Psoas muscle (tissue), 8 donors: ENCODE data around the gene TTC9. TPM values are rescaled to one million over a fixed set of nuclear protein-coding genes. Genes with fewer than 3 reads are reported as not detected.

Experiments used
- ATAC-seq, 4 donors: fragments of 200-7000 bp; cut with Tn5 transposase; one replicate each; pipeline ENCODE4 v1.9.1; 2020; ENCODE audit warnings: moderate library complexity in 3 of 4, mild to moderate bottlenecking in 2 of 4
- DNase-seq, 2 donors: peaks; one replicate each; pipeline ENCODE4 v3.0.0-alpha.2; 2020
- H3K27ac ChIP-seq: fragments of 200-600 bp; one replicate; pipeline ENCODE4 v1.8.0; 2022
- H3K27me3 ChIP-seq, 3 donors: fragments of 200-600 bp in 1 of 3; one replicate each; pipeline versions ENCODE4 v1.6.1 to v1.8.0; 2013 to 2022; ENCODE audit warnings: low read length in 2 of 3, mild to moderate bottlenecking in 2 of 3, moderate library complexity in 1 of 3; ENCODE audit not compliant: insufficient read depth in 3 of 3
- H3K36me3 ChIP-seq, 2 donors: fragments of 200-600 bp in 1 of 2; one replicate each; pipeline versions ENCODE4 v1.6.1 to v1.8.0; 2013 to 2022; ENCODE audit warnings: low read depth in 1 of 2, mild to moderate bottlenecking in 1 of 2, moderate library complexity in 1 of 2; ENCODE audit not compliant: insufficient read depth in 1 of 2
- H3K4me1 ChIP-seq: fragments of 200-600 bp; one replicate; pipeline ENCODE4 v1.8.0; 2022
- H3K4me3 ChIP-seq: fragments of 200-600 bp; one replicate; pipeline ENCODE4 v1.8.0; 2022; ENCODE audit warnings: mild to moderate bottlenecking
- H3K9me3 ChIP-seq: fragments of 200-600 bp; one replicate; pipeline ENCODE4 v1.8.0; 2022
- WGBS, 3 donors: extraction: QIAGEN DNeasy Blood & Tissue Kit; methylation state at CpG; one replicate each; pipeline versions ENCODE4 v1.1.6 to v1.1.7; 2013; 5-methylcytosine and 5-hydroxymethylcytosine counted together
- intact Hi-C, 2 donors: fragments of 100-400 bp; cut with DNase I; formaldehyde crosslinking; loops; one replicate each; pipeline versions ENCODE4 v1.11.0 to v1.14.2; 2022
- long read RNA-seq, 2 donors: library from polyadenylated mRNA; unstranded; transcript quantifications; one replicate each; pipeline ENCODE4 v2.0.0, GENCODE V29; 2021
- polyA plus RNA-seq, 3 donors: library from polyadenylated mRNA; stranded (reverse); fragments of 200-250 nt; gene quantifications; one replicate each; pipeline ENCODE4 v1.2.3, GENCODE V29; 2013
- total RNA-seq, 4 donors: library from RNA; stranded (reverse); fragmentation: NEBNext Ultra II Directional in 2 of 4; extraction: Animal tissue kit (Norgen Biotek cat#: 25700) in 2 of 4; gene quantifications; one replicate each; pipeline versions ENCODE4 v1.2.1 to v1.2.4, GENCODE V29; 2021 to 2023
- TF ChIP-seq, protein P1 (sequence below): fragments of 200-600 bp; IDR thresholded peaks from one replicate; pipeline ENCODE4 v1.8.0; 2022; ENCODE audit warnings: antibody characterized with exemption
- donor health status: healthy with polysubstance abuse.
- donor health status: DM: no; HTN: no; CAD: no; lungs with moderate emphysema.
- donor health status: Bipolar disorder and iron deficiency.
- donor health status: healthy.
- donor health status: DM: yes; HTN: yes; CAD: no.
- donor health status: DM: no; HTN: no; CAD: no.
- donor health status: DM: no; HTN: no; CAD: no.
- donor health status: DM: yes; HTN: yes; CAD: no.

Gene TTC9
- total RNA-seq, result 10 to 100 TPM in 2 of 4 donors, 1 to 10 TPM in 2; 2.8 to 15.1 (median 8.7) TPM
- 1 to 10 TPM; 2.5 to 6.6 (median 5.4) TPM for polyA plus RNA-seq
- long read RNA-seq, donor 1, full-length matches to known transcripts, result 4 of 4 reads
- long read RNA-seq, donor 1, partial matches to known transcripts, result 0 of 4 reads
- long read RNA-seq, donor 1, other reads (novel, unspliced or antisense), result 0 of 4 reads
- long read RNA-seq, donor 2, full-length matches to known transcripts, result 30 of 33 reads
- long read RNA-seq, donor 2, partial matches to known transcripts, result 0 of 33 reads
- long read RNA-seq, donor 2, other reads (novel, unspliced or antisense), result 3 of 33 reads

DNA sequence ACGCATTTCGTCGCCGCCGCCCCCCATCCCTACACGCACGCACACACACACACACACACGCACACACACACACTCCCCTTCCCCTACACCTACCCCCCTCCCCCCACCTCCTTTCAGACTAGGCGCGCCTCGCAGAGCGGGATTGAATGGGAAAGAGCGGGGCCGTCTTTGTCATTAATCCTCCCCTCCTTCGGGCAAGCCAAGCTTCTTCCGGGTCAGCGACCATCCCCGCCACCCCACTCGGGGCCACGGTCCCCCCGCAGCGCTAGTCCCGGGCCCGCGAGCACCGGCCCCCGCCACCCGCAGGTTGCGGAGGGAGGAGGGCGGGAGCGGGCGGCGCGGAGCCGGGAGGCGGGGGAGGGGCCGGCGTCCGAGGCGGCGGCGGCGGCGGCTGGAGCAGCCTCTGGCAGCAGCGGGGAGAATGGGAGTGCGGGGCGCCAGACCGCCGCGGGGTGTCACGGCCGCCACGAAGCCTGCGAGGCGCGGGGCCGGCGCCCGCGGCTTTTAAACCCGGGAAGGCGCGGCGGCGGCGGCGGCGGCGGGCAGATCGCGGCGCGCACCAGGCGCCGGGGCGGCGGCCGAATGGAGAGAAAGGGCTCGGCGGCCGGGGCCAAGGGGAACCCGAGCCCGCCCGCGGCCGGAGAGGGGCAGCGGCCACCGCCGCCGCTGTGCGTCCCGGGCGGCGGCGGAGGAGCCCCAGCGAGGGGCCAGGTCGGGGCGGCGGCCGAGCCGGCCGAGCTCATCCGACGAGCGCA lies at the start of gene TTC9:
Gene TTC9 (plus strand): TSS at position 369 of the 755 bp plus-strand sequence. CDS start 214 bp downstream, at position 583.
- ATAC-seq (peak; percentile 68 to 86 (median 73)), DNase-seq (peak; percentile 41 to 74)
- H3K4me3 ChIP-seq, result peak within 1 kb of the TSS; percentile 80
- peaks cover 0 to 53% (median 2%) of the 10 kb centered on the region in 3 donors for H3K27me3 ChIP-seq
- TF ChIP-seq, protein P1, sequence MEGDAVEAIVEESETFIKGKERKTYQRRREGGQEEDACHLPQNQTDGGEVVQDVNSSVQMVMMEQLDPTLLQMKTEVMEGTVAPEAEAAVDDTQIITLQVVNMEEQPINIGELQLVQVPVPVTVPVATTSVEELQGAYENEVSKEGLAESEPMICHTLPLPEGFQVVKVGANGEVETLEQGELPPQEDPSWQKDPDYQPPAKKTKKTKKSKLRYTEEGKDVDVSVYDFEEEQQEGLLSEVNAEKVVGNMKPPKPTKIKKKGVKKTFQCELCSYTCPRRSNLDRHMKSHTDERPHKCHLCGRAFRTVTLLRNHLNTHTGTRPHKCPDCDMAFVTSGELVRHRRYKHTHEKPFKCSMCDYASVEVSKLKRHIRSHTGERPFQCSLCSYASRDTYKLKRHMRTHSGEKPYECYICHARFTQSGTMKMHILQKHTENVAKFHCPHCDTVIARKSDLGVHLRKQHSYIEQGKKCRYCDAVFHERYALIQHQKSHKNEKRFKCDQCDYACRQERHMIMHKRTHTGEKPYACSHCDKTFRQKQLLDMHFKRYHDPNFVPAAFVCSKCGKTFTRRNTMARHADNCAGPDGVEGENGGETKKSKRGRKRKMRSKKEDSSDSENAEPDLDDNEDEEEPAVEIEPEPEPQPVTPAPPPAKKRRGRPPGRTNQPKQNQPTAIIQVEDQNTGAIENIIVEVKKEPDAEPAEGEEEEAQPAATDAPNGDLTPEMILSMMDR, result no peak
- WGBS, 3 donors, result 0% methylated on average over 52 to 105 of the region's 105 CpGs
- H3K9me3 ChIP-seq, result no peaks in the 10 kb centered on the region
- intact Hi-C loops, result no loop called here
- no peaks in the 10 kb centered on the region for H3K36me3 ChIP-seq
- H3K27ac ChIP-seq, result peak within 1 kb of the TSS; percentile 56
- peaks cover 3% of the 10 kb centered on the region for H3K4me1 ChIP-seq

DNA sequence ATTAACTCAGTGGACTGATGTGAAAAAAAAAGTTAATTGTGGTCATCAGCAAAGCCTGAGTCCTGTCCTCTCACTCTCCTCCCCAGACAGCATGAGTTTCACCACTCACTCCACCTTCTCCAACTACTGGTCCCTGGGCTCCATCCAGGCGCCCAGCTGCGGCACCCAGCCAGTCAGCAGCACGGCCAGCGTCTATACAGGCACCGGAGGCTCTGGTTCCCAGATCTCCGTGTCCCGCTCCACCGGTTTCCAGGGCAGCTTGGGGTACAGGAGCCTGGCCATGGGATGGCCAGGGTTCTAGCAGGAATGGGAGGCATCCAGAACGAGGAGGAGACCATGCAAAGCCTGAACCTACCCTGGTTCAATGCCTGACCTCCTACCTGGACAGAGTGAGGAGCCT lies 47.3 kb upstream of the TTC9 start:
- Histone ChIP-seq H3K4me3 (no peak overlapping the region), H3K27ac (no peak overlapping the region), H3K9me3 (no peaks in the 10 kb centered on the region), H3K4me1 (peaks cover 10% of the 10 kb centered on the region), H3K36me3 (peaks cover 28 to 80% of the 10 kb centered on the region in 2 donors), H3K27me3 (no peaks in the 10 kb centered on the region)
- ATAC-seq, result no peak
- WGBS, 3 donors, result 95 to 96% (median 96%) methylated on average over 9 of the region's 9 CpGs
- TF ChIP-seq, protein P1, result no peak
- no peak for DNase-seq
- intact Hi-C loops, result no loop called here

DNA sequence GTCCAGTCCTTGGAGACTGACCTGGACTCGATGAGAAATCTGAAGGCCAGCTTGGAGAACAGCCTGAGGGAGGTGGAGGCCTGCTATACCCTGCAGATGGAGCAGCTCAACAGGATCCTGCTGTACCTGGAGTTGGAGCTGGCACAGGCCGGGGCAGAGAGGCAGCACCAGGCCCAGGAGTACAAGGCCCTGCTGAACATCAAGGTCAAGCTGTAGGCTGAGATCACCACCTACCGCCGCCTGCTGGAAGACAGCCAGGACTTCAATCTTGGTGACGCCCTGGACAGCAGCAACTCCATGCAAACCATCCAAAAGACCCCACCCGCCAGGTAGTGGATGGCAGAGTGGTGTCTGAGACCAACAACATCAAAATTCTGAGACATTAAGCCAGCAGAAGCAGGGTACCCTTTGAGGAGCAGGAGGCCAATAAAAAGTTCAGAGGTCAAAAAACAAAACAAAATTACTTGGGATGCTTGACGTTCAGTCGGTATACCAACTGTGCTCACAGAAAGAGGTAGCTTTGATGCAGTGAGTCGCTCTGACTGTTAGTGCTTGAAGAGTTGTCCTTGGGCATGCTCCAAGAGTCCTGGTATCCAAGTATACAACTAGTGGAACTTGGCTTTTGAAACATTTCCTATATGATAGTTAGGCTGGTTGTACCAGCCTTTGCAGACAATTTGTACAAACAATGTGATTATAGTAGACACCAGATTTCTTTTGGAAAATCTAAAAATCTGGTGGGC lies 46.1 kb upstream of the TTC9 start:
- no peak overlapping the region for H3K27ac ChIP-seq
- intact Hi-C loops, result no loop called here
- H3K36me3 ChIP-seq, result peaks cover 28 to 69% of the 10 kb centered on the region in 2 donors
- ATAC-seq (no peak), DNase-seq (no peak)
- peaks cover 12% of the 10 kb centered on the region for H3K4me1 ChIP-seq
- no peak overlapping the region for H3K4me3 ChIP-seq
- TF ChIP-seq, protein P1, result no peak
- no peaks in the 10 kb centered on the region for H3K27me3 ChIP-seq
- WGBS, 3 donors, result 84 to 89% (median 86%) methylated on average over 9 of the region's 9 CpGs
- H3K9me3 ChIP-seq, result no peaks in the 10 kb centered on the region

DNA sequence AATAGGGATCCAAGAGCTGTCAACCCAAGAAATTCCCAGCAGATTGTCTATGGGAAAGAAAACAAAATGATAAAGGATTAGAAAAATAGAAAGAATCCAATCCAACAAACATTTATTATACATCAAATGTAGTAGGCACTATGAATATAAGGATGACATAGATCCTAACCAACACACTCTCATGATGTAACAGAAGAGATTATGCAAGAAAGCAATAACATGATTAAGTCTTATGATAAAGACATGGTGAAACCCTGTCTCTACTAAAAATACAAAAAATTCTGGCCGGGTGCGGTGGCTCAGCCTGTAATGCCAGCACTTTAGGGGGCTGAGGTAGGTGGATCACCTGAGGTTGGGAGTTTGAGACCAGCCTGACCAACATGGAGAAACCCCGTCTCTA lies 44.0 kb upstream of the TTC9 start:
- peaks cover 17% of the 10 kb centered on the region for H3K4me1 ChIP-seq
- no peaks in the 10 kb centered on the region for H3K27me3 ChIP-seq
- H3K36me3 ChIP-seq, result peaks cover 20 to 47% of the 10 kb centered on the region in 2 donors
- no peak overlapping the region for H3K27ac ChIP-seq
- ATAC-seq (no peak), DNase-seq (no peak)
- intact Hi-C loops, result no loop called here
- 90 to 92% (median 91%) methylated on average over 3 of the region's 3 CpGs for WGBS, 3 donors
- H3K4me3 ChIP-seq, result no peak overlapping the region
- TF ChIP-seq, protein P1, result no peak
- H3K9me3 ChIP-seq, result no peaks in the 10 kb centered on the region
